CD4-positive, alpha-beta T cell treated with Interleukin-10 for 1 hour (primary cell): Measurements from ENCODE around the gene DNAH6.
A peak's percentile ranks its signal among the peaks of the same experiment; 100 is the strongest.
"Not testable (repeated sequence)": the region's sequence is repeated elsewhere in the genome, so short reads cannot be mapped to it uniquely, and the experiment has no call there.

Experiments used
- DNase-seq: peaks from one replicate; pipeline ENCODE4 v3.0.0-alpha.2; 2020

Gene DNAH6

DNA sequence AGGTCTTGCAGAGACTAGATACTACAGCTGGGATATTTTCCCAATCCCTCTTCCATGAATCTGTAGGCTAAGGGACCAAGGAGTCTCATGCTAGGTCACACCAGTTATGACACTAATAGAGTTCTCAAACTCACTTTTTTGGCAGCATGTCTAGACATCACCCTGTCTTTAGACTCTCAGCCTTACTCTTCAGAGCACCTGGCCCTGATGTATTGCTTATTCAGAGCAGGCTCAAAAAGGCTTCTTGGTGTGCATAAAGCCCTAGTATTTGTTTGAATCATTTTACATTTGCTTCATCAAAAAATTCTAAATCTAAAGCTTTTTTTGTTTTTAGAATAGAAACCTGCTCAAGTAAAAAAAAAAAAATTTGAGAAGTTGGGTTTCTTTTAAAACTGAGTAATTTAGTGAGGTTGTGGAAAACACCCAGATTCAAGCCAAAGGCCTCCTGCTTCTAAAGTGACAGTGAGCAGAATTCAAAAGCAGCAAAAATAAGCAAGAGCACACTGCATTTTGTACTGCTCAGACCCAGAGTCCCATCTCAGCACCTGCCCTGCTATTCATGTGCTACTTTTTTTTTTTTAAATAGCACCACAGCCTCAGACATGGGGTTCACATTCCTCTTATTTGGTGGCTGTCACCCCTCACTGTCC, 18.0 kb upstream of the DNAH6 start:
- DNase-seq = no peak

DNA sequence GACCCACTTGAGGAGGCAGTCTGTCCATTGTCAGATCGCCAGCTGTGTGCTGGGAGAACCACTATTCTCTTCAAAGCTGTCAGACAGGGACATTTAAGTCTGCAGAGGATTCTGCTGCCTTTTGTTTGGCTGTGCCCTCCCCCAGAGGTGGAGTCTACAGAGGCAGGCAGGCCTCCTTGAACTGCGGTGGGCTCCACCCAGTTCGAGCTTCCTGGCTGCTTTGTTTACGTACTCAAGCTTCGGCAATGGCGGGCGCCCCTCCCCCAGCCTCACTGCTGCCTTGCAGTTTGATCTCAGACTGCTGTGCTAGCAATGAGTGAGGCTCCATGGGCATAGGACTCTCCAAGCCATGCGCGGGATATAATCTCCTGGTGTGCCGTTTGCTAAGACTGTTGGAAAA, 5.3 kb upstream of the DNAH6 start:
- DNase-seq = peak; percentile 45

DNA sequence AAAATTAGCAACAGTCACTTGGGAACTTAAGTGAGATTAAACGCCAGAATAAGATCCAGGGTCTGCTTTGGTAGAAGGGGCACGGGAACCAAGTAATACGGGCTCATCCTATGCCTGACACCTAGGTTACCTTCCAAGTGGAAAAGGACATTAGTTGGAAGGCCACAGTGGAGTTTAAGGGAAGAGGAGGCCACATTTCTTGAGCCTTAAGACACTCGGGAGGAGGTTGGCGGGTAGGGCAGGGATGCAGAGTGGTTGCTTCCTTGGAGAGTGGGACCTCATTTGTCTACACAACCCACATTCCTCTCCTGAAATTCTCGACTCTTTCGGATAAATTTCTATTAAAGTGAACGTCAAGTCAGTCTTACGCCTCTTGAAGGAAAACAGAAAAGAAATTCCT, 510 bp upstream of the DNAH6 start:
- no peak for DNase-seq

DNA sequence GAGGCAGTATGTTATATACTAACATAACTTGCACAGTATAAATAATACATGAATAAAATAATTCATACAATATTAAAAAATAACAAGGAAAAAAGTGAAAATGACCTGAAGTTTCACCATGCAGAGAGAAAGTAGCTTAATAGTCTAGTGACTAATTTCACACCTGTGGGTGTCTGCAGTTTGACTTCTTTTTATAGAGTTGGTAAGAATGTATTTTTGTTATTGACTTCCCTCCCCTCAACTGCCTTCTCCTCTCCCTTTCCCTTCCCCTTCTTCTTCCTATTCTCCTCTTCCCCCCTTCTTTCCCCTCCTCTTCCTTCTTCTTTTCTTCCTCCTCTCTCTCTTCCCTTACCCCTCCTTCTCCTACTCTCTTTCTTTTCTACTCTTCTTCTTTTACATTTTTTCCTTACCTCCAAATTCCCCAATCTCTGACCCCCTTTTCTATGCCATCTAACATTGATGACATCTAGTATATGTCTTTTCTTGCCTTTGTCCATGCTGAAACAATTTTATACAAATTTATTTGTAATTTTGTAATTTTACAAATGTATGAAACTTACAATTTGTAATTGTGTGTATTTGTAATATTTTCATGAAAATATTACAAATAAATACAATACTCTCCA, 3.1 kb downstream of the DNAH6 start:
- no peak for DNase-seq

DNA sequence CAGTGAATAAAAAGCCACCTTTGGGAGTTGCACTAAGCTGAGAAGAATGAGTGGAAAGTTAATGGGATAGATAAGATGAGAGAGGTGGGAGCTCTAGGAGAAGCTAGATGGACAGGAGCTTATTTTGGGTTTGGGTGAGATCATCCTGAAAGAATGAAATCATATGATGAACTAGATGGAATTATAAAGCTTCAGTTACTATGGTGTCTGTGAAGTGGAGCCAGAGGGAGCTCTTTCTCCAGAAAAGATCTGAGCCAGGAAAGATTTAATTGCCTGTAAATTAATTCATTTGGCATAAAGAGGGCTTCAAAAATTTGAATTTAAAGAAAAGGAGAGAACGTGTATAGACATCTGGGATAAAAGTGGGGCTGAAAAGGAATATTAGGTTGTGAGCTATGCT, 10.3 kb downstream of the DNAH6 start:
- DNase-seq = peak; percentile 13

DNA sequence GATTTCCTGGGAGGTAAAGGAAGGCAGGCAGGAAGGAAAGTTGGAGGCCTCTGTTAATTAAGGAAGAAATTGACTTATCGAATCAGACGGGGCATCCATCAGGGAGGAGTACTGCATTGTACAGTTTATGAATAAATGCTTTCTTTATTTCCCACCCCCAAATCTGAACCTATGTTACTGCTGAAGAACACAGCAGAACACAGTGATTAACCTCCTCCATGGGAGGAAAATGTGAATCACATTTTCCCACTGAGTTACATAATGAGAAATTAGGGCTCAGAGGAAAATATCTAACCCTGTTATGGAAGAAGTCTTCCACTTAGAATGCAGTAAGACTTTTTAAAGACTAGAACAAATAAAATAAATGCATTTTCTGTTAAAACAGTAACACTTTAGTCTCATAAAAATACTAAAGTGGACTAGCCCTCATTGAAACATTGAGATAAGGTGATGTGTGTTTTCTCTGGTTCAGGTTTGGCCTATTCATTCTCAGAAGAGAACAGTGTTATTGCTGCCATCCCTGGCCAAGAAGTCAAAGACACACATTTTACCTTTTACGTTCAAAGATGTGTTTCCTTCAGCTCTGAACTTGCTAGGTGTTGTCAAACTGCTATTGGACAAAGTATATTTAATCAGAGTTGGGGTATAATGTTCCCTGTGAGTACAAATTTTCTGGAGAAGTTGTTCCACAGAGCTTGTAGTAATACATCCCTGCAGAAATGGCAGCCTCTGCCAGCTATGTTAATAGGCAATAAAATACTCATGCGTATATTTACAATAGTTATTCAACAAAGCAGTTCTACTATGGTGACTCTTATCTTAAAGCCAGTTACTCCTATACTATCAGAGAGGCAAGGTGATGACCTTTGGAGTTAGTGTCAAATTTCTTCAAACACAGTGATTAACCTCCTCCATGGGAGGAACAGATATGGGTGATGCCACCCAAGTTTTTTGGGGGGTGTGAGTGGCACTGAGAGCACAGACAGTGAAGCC, 11.1 kb downstream of the DNAH6 start:
- DNase-seq = no peak

DNA sequence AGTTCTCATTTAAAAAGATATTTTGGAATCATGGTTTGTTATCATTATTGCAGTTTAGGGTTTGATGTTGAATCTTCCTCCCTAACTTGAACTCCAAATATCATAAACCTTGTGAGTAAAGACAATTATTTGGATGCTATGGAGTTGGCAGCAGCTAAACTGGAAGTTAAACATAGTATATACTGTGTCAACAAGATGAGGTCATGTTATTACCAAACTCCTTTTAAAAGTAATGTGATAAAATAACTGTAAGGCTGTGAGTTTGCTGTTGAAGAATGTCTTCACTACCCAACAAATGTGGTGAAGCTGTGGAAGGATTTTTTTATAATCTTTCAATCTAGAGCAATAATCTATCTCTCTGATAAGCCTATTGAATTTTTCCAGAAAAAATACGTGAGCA, 16.0 kb downstream of the DNAH6 start:
- no peak for DNase-seq

DNA sequence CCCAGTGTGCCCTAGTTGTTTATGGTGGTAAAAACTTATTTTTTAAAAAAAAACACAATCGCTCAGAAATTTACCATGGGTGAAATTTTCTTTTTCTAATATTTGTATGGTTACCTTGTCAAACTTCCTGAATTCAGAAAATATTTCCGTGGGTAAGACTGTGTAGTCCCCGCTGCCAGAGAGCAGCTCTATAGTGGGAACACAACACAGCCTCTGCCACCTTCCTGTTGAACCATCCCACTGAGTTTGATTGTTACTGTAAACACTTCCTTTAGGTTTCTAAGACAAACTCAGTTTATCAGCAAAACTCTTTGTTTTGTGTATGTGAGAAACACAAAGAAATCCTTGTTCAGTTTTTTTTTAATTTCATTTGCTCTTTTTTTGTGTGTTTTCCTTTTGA, 17.9 kb downstream of the DNAH6 start:
- no peak for DNase-seq

DNA sequence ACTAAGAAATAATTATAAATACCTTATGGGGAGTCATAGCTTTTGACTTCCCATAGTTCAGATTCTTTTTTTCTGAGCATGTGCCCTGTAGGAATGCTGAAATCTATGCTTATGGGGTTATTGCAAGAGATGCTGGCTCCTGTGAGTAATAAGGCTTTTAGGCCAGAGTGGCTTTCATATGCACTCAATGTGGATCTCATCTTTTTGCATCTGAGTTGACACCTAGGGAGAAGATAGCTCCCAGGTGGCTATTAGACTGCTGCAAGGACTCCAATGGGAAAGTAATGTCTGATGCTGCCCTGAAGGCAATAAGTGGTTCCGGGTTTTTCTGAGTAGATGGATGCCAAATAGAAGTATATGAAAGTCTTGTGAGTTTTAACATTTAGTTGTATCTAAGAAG, 21.0 kb downstream of the DNAH6 start:
- DNase-seq = no peak

DNA sequence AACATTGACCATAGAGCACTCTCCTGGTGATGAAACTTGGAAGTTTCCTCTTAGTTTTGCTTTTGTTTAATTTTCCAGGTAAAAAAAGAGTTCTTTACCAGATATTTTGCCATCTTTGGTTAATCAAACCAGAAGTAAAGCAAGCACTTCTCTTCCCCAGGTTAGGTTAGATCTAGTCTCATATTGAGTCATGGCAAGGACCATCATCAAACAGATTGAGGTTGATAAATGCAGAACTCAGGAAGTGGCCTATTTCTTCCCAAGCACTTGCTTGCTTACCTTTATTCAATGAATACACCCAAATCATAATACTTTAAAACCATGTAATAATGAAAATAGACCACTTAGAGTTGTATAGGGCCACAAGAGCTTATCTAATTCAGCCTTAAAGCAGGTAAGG, 23.4 kb downstream of the DNAH6 start:
- DNase-seq = peak; percentile 23

DNA sequence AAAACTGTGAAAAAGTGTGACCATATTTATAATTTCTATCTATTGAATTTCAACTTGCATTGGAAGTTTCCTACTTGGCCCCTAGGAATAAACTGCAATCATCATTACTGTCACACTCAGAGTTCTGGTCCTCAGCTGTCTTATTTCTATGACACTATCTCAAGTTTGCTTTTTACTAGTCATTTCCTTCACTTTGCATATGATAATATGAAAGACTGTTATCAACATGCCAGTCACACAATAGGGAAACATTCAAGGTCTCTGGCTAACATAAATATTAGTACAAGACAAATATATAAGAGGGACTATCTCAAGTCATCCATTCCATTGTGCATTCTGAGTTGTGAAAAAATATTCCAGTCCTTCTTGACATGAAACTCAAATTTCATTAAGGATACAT, 28.7 kb downstream of the DNAH6 start:
- no peak for DNase-seq

DNA sequence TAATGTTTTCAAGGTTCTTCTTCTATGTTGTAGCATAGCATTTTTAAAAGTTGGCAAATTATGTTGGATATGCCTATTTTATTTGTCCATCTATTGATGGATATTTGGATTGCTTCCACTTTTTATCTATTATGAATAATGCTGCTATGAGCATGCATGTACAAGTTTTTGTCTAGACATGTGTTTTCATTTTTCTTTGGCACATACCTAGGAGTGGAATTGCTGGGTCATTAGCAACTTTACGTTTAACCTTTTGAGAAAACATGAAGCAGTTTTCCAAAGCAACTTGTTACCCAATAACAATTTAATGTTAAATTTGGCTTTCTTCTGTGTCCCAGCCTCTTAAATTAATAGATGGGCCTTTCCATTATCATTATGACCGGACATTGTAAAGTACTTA, 30.3 kb downstream of the DNAH6 start:
- no peak for DNase-seq

DNA sequence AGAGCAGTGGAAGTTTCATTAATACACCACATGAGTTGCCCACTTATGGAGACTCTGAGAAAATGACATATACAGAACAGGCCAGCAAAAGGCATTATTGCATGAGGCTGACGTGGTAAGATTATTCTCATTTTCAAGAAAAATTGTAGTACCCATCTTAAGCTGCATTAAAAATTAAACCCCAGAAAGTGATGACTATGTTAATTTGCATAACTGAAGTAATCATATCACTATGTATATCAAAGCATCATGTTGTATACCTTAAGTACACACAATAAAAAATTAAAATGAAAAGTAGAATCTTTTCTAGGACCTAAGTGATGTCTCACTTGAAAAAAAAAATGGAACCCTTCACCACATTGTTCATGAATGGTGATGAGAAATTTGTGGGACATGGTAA, 32.0 kb downstream of the DNAH6 start:
- DNase-seq = no peak

DNA sequence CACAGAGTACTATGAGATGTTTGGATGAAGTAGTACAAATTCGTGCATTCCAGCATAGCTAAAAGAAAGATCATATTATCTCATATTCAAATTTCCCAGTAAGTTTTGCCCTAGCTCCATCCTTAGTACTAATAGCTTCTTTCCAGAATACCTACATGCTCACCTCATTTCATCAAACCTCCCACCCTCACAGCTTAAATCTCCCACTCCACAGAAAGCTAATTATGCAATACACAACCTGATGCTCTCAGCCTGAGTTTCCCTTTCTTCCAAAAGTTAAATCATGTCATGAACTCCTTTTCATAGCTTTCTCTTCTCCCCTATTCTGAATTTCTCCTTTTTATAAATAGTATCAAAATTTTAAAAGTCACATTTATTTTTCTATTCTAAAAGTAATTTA, 34.6 kb downstream of the DNAH6 start:
- DNase-seq = no peak

DNA sequence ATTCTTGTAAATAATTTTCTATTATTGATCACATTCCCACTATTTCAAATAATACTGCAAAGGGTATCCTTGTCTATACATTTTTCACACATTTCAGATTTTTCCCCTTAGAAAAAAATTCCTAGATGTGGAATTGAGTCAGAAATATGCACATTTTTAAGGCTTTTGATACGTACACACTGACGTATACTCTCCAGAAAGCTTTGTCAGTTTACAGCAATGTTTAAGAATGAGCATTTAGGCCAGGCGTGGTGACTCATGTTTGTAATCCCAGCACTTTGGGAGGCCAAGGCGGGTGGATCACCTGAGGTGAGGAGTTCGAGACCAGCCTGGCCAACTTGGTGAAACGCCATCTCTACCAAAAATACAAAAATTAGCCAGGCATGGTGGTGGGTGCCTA, 35.2 kb downstream of the DNAH6 start:
- DNase-seq = not testable (repeated sequence)

DNA sequence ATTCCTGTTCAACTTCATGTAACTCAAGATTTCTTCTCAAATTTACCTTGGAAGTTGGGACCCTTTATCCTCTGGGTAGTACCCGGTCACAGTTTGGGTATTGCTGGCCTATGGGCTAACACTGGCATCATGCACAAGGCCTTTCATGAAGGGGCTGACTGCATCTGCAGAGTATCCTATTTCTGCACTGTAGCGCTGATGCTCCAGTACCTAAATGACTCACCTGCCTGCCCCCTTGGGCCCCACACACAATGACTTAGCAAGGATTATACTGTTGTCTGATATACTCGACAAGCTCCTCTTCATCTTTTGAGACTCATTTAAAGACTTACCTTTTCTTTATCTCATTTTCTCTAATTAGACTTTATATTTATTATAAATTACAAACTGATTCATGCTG, 39.9 kb downstream of the DNAH6 start:
- no peak for DNase-seq

DNA sequence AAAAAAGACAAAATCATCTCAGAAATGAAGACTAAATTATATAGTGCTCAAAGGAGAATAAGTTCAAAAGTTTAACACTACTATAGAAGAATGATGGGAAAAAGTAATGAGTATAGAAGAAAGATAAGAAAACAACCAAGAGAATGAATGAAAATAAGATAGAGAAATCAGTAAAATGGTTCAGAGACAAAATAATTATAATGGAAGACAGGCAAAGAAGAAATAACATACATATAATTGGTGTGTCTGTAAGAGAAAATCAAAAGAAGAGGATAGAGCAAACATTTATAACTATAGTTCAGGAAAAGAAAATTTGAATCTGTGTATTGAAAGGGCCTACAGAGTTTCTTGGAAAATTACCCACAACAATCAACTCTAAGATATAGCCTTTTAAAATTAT, 43.5 kb downstream of the DNAH6 start:
- no peak for DNase-seq

DNA sequence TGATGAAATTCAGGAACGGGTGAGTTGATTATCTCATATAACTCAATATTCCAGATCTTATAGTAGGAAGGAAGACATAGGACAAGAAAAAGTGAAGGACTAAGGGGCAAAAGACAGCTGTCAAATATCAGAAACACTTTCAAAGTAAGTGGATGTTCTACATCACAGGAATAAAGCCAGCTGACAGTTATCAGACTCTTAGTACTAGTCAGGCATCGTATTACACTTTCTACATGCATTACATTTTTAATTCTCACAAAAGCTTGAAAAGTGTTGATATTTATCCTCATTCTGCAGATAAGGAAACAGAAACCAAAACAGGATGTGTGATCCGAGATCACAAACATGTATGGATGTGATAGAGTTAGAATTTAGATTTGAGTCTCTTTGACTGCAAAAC, 63.4 kb downstream of the DNAH6 start:
- no peak for DNase-seq

DNA sequence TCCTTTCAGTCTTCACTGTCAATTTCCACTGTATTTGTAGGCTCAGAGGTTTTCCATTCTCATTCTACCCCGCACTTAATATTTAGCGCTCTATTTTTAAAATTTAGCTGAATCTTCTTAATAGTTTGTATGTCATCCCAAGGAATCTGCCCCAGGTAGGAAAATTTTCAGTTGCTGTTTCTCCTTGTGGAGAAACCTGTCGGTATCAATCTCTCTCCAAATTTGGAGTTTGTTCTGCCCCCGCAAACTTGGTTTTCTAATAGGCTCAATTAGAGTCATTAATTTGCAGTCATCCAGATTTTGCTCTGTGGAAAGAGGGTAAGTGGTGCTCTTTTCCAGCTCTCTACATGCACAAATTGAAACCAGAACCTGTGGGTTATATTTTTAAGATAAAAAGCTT, 87.6 kb downstream of the DNAH6 start:
- no peak for DNase-seq

DNA sequence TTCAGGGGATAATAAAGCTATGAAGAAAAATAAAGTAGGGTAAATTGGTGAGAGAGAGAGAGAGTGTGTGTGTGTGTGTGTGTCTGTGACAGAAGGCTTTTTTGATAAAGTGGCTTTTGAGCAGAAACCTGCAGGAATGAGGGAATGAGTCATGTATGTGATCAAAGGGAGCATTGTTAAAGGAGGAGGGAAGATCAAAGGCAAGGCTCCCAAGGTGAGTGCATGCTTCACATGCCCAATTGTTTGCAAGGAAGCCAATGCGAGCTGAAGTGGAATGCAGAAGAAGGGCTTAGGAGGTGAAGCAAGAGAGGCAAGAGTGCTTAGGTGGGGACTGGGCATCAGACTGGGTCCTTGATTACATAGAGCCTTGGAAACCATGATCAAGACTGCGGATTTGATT, 96.8 kb downstream of the DNAH6 start:
- no peak for DNase-seq

DNA sequence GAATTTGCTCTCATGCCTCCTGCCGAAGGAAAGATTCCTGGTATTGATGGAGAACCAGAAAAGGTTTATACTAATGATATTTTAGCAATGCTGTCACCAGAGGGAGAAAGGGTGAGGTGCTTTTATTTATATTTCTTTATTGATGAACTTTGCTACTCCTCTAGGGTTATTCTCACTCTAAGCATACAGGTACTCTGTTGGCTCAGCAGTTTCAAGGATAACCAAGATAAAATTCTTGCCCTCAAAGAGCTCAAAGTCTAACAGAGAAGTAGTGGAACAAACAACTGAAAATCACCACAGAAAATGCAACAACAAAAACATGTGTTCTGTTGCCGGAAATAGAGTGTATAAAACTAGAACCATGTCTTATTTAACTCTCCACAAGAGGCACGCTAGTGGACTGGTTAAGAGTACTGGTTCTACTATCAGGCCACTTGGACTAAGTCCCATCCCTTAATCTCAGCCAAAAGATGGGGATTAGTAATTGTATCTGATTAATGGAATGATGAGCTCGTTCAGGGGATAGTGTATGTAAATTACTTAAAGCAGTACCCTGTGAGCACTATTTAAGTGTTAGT, 103.6 kb downstream of the DNAH6 start:
- DNase-seq = no peak

DNA sequence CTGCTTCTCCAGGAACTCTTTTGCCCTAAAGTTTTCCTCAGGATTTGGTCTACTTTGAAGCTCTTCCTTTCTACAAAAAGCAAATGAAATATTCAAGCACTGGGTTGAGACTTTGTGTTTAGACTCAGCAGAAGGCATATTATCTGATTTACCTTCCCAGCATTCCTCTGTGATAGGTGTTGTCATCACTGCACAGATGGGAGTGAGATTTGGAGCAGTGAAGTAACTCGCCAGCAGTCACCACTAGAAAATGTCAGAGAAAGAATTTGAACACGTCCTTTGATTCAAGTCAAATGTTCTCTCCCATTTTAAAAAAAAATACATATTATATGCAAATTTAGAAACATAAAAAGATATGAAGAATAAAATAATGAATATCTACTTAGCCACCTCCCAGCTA, 112.2 kb downstream of the DNAH6 start:
- DNase-seq = no peak

DNA sequence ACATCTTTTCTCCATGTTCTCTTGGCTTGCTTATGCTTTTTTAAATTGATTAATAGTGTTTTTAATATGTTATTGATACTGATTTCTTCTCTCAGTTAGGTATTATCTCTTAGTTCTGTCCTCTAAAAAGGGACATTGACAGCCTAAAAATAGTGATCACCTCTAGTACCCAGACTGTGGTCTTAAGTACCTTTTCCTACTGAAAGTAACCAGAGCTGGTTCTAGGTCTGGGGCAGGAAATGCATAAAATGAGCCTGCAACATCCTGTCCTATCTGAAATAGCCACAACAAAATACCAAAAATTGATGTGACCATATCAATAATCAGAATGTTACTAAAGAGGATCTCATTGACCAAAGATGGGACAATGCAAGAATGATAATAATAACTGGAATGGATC, 113.3 kb downstream of the DNAH6 start:
- DNase-seq = no peak

DNA sequence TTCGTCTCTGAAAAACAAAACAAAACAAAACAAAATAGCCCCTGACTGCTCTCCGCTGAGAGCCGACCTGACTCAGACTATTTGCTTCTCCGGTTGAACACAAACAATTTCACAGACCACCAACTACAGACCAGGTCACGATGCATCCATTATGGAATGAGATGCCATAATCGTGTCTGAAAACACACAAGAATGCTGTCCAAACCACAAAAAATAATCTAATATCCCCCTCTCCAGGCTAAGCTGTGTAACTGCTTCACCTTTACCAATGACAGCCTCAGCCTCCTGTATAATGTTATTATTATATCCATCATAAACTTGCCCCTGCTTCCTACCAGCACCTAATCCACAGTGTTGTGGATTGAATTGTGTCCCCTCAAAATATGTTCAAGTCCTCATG, 114.7 kb downstream of the DNAH6 start:
- DNase-seq = peak; percentile 61
